Stimulated activated CD4-positive, alpha-beta T cell treated with anti-CD3 and anti-CD28 coated beads, Interleukin-12 subunit alpha, Interleukin-12 subunit beta, amount 100 ng/mL, for 4 hours (primary cell): ENCODE measurements around the gene RPS21.

Experiments
- DNase-seq: peaks from one replicate; pipeline ENCODE4 v3.0.0-alpha.2; 2020

The RPS21 gene

DNA sequence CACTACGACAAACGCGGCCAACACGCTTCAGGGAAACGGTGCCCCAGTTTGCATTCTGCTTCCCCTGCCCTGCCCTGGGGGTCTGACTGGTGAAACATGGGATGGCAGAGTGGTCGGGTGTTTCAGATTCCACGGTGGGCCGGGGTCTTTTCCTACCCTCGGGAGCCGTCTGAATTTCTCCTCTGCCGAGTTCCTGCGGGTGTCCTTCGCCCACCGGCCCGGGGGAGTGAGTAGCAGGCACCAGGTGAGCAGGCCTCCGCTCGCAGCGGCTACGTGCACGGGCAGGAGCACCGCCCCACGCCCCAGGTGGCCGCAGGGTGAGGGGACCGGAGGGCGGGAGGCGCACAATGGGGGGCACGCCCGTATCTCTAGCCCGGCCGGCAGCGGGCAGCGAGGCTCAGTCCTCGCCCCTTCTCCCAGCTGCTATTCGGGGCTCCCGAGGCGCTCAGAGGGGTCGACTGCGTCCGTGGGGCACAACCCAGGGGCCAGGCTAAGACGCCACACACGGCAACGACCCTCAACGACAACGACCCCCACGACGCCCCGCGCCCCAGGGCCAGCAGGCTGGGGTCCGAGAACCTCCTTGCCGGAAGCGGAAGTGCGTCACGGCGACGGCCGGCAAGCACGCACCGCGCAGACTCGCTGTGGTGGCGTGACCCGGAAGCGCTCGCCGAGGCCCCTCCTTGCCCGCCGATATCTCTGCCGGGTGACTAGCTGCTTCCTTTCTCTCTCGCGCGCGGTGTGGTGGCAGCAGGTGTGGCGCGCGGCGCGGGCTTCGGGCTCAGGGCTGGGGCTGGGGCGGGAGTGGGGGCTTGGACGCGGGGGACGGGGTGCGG is at the start of gene RPS21:
TSS of gene RPS21 (plus strand) at position 721 of the 836 bp plus-strand sequence. CDS start 236 bp downstream, outside the sequence.
- peak; percentile 91 for DNase-seq

GRCh38 chr20:62337558-62338293 is 49.2 kb upstream of the RPS21 start:
- DNase-seq, result no peak

- DNase-seq, result no peak
These were observed 48.6 kb upstream of the RPS21 start for GRCh38 chr20:62338294-62338620.

DNA sequence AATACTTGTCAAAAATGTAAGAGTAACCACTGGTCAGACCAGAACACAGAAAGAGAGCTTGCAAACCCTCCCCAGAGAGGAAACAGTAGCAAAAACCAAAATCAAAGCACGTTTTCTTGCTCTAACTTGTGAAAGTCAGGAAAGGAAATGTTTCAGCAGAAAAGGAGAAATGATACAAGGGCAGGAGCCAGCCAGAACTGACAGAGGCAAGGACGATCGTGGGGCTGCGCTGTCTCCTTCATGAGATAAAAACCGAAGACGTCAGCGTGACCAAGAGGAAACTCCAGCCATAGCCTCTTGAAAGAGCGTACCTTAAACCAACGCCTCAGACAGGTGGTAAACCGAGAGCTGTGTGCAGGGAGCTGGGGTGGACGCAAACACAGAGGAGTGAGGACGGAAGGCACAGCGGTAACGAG is 47.2 kb upstream of the RPS21 start:
- DNase-seq, result no peak

GRCh38 chr20:62342910-62343309 is 44.0 kb upstream of the RPS21 start:
- no peak for DNase-seq

DNA sequence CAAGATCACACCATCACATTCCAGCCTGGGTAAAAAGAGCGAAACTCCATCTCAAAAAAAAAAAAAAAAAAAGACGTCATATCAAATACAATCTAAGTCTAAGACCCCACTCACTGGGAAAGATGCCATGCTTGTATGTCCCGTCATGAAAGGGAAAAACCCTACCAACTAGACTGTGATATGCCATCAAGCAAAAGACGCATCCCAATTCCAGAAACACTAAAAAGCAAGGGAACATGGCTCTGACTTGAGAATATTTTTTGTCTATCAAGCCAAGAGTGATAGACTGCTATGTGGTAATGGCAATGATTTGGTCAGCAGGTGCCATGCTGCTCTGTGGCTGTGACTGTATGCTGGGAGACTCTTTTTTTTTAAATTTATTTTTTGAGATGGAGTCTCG is 42.8 kb upstream of the RPS21 start:
- no peak for DNase-seq

DNA sequence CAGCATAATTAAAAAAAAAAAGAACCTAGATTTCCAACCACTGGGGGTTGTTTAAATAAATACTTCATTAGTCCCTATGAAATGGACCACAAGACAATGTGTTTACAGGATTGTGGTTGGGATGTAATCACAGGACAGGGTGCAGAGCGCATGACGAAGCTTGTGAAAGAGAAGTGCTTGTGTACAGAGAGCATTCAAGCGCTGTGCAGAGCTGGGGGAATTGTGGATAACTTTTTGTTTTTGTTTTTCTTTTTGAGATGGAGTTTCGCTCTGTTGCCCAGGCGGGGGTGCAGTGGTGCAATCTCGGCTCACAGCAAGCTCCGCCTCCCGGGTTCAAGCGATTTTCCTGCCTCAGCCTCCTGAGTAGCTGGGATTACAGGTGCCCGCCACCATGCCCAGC is 42.1 kb upstream of the RPS21 start:
- DNase-seq, result no peak

DNA sequence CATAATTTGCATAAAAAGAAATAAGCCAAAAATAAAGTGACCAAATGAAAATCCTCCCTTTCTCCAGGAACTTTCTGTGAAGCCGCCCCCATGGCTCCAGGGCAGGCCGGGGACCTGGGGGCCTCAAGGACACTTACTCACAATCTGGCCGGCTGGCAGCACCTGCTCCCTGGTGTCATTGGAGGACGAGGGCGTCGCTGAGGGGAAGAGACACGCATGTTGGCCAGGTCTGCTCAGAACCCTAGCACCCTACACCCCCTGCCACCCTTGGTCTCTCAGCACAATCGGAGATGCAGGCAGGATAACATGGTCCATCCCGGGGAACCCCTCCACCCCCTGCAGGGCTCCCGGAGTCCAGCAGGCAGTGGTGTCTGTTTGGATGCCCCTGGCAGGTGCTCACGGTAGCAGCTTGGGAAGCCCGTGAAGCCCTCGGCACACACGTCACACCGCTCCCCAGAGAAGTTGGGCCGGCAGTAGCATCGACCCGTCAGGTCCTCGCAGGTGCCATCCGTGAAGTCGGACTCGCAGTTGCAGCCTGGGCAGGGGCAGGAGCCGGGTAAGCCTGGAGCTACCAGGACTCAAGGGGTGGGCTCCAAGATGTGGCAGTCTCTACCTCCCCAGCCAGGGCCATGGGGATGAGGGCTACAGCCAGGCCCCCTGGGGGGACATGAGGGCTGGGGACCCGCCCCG is 41.1 kb upstream of the RPS21 start:
- DNase-seq, result no peak

DNA sequence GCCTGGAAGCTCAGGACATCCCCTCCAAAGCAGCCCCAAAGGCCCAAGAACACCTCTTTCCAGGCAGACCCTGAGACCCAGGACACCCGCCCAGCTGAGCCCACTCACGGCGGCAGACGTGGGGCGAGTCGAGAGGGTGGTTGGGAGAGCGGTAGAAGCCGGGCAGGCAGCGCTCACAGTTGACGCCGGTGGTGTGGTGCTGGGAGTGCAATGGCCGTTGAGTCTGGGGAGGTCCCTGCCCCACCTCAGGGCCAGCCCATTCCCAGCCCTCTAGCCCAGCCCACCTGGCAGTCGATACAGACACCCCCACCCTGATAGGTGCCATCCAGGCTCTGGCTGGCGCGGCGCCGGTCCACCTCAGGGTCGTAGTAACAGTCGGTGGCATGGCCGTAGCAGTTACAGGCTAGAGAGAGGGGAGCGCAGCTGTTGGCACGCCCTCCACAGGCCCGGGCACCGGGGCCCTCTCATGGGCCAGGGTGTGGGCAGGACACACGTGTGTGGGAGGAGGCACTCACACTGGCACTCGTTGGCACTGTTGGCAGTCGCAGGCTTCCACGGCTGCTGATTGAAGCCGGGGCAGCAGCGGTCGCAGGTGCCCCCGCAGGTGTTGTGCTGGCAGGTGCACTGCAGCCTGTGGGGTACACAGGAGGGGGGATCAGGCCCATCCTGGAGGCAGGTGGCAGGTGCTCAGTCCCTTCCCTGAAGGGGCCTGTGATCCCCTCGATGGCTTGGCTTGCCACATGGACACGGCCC is 40.3 kb upstream of the RPS21 start:
- DNase-seq, result no peak

DNA sequence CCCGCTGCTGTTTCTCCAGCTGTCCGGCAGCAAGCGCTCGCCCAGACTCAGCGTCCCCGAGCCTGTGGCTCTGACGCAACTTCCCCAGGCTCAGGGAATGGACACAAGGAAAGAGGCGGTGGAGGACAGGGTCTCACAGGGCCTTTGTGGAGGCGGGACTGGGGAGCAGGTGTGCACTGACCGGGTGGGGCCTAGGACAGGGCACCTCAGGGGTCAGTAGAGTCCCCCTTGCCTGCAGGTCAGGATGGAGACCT is 39.8 kb upstream of the RPS21 start:
- DNase-seq, result no peak

DNA sequence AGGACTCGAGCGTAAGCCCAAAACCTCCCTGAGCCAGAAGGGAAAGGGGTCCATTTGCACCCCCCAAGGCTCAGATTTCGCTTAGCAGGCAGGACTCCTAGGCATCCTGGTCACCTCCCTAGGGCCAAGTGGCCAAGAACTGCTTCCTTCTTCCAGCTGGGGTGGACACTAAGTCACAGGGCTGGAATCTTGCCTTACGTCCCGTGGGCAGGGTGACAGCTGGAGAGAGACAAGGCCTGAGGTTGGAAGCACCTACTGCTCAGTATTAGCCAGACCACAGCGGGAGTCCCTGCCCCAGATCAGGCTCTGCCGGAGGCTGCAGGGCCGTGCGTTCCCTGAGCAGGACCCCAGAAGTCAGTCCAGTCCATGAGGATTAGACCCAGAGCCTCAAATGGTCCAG is 39.5 kb upstream of the RPS21 start:
- DNase-seq, result no peak

- no peak for DNase-seq
These were observed 38.3 kb upstream of the RPS21 start for GRCh38 chr20:62348604-62349003.

GRCh38 chr20:62349556-62350097 is 37.3 kb upstream of the RPS21 start:
- DNase-seq, result no peak

- no peak for DNase-seq
These were observed 36.7 kb upstream of the RPS21 start for GRCh38 chr20:62350098-62350628.

GRCh38 chr20:62350629-62351422 is 36.1 kb upstream of the RPS21 start:
- no peak for DNase-seq

- no peak for DNase-seq
These were observed 35.2 kb upstream of the RPS21 start for GRCh38 chr20:62351469-62352401.

GRCh38 chr20:62352402-62353288 is 34.3 kb upstream of the RPS21 start:
- DNase-seq, result no peak

DNA sequence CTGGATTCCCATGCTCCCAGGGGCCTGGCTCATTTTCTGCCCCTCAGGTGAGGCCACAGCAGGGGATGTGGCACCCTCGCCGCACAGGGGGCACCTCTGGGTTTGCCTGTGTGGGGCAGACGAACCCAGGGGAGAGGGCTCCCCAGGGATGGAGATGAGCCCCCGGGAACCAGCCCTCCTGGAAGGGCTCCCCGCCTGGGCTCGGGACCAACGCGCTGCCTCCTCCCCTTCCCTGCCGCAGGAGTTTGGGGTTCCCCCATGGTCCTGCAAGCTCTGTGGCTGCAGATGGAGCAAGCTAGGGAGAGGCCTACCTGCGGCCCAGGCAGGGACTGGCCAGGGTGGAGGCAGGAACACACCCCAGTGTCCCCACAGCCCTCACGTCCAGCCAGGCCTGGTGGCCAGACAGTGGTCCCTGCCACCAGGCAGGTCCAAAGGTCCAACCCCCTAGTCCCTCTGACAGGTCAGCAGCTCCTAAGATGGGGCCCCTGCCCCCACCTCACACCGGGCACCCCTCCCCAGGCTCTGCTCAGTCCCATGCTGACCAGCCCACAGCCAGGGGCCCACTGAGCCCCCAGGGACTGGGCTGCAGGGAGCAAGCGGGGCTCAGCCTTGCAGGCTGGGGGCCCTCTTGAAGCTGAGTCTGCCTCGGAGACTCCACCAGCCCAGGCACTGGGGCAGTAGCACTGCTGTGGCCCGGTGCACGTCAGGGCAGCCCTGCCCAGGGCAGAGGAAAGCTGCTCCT is 33.4 kb upstream of the RPS21 start:
- DNase-seq, result no peak
